ENCODE data around the gene NRP2.

DNA sequence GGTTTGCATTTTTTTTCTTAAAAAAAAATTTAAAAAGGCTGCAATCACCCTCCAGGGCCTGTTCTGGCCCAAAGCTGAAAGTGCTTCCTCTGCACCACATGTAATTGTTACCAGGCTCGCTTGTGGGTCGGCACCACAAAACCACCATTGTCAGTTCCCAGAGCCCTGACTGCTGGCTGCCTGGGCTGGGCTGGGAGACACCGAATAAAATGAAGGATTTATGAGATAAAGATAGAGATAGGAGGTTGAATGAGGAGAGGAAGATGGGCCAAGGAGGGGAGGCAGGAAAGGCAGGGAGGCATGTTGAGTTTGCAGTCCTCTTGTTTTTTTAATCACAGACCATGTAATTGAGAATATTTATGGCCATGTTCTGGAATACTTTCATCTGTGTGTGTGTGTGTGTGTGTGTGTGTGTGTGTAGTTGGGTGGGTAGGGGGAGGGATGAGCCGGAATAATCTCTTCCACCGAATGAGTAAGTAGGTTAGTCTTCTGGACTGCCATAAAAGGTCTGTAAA, 14.7 kb downstream of the NRP2 start:
- TF ChIP-seq, protein P1, sequence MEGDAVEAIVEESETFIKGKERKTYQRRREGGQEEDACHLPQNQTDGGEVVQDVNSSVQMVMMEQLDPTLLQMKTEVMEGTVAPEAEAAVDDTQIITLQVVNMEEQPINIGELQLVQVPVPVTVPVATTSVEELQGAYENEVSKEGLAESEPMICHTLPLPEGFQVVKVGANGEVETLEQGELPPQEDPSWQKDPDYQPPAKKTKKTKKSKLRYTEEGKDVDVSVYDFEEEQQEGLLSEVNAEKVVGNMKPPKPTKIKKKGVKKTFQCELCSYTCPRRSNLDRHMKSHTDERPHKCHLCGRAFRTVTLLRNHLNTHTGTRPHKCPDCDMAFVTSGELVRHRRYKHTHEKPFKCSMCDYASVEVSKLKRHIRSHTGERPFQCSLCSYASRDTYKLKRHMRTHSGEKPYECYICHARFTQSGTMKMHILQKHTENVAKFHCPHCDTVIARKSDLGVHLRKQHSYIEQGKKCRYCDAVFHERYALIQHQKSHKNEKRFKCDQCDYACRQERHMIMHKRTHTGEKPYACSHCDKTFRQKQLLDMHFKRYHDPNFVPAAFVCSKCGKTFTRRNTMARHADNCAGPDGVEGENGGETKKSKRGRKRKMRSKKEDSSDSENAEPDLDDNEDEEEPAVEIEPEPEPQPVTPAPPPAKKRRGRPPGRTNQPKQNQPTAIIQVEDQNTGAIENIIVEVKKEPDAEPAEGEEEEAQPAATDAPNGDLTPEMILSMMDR (IDR thresholded peaks at IDR 0.05): no peak
- no peak for TF ChIP-seq POLR2A (IDR thresholded peaks at IDR 0.05)
